DOHH2 (cell line): ENCODE data around the gene SMC3.
"Not testable (repeated sequence)": the region's sequence is repeated elsewhere in the genome, so short reads cannot be mapped to it uniquely, and the experiment has no call there.

ENCODE experiments used
- H3F3A ChIP-seq: fragments of 200-600 bp; sonication (generic), shearing (Covaris generic); 2 replicates; pipeline ENCODE4 v1.6.0; 2016; ENCODE audit warnings: antibody characterized with exemption, mild to moderate bottlenecking; ENCODE audit not compliant: control insufficient read depth, insufficient read depth
- H3K27ac ChIP-seq: fragments of 200-600 bp; sonication (generic); 2 replicates; pipeline ENCODE4 v1.5.1; 2014; ENCODE audit warnings: low read depth, mild to moderate bottlenecking, low read length, moderate library complexity
- H3K27me3 ChIP-seq: fragments of 200-600 bp; sonication (generic); 2 replicates; pipeline ENCODE4 v1.6.1; 2014; ENCODE audit warnings: mild to moderate bottlenecking, low read length, mixed read lengths; ENCODE audit not compliant: control insufficient read depth
- H3K36me3 ChIP-seq: fragments of 200-600 bp; sonication (generic); 2 replicates; pipeline ENCODE4 v1.6.1; 2014; ENCODE audit warnings: mild to moderate bottlenecking, low read length, moderate library complexity, mixed read lengths; ENCODE audit not compliant: control insufficient read depth
- H3K4me1 ChIP-seq: fragments of 200-600 bp; sonication (generic); 2 replicates; pipeline ENCODE4 v1.6.1; 2014; ENCODE audit warnings: mild to moderate bottlenecking, low read length, mixed read lengths; ENCODE audit not compliant: control insufficient read depth
- H3K4me2 ChIP-seq: fragments of 200-600 bp; sonication (generic); 2 replicates; pipeline ENCODE4 v1.6.0; 2014; ENCODE audit warnings: mild to moderate bottlenecking, low read length, moderate library complexity
- H3K4me3 ChIP-seq: fragments of 200-600 bp; sonication (generic); 2 replicates; pipeline ENCODE4 v1.5.1; 2014; ENCODE audit warnings: mild to moderate bottlenecking, low read length, mixed read lengths
- H3K79me2 ChIP-seq: fragments of 200-600 bp; sonication (generic); 2 replicates; pipeline ENCODE4 v1.6.1; 2014; ENCODE audit warnings: mild to moderate bottlenecking, low read length, mixed read lengths; ENCODE audit not compliant: control insufficient read depth
- H3K9me2 ChIP-seq: fragments of 200-600 bp; sonication (generic); replicated peaks from 2 replicates; pipeline ENCODE4 v1.6.1; 2014; ENCODE audit warnings: mild to moderate bottlenecking, low read length, mixed read lengths; ENCODE audit not compliant: control insufficient read depth
- H3K9me3 ChIP-seq: fragments of 200-600 bp; sonication (generic); 2 replicates; pipeline ENCODE4 v1.6.1; 2014; ENCODE audit warnings: antibody characterized with exemption, low read length, mixed read lengths; ENCODE audit not compliant: control insufficient read depth, insufficient read depth
- H4K20me1 ChIP-seq: fragments of 200-600 bp; sonication (generic); 2 replicates; pipeline ENCODE4 v1.6.0; 2014; ENCODE audit warnings: low read depth, mild to moderate bottlenecking, antibody characterized with exemption, low read length, moderate library complexity; ENCODE audit not compliant: control insufficient read depth, insufficient read depth
- CTCF ChIP-seq: fragments of 200-600 bp; sonication (generic); IDR thresholded peaks from one replicate; pipeline ENCODE4 v1.5.1; 2014; ENCODE audit warnings: antibody characterized with exemption, mild to moderate bottlenecking, low read depth, low read length; ENCODE audit not compliant: poor library complexity, severe bottlenecking
- EZH2phosphoT487 ChIP-seq: fragments of 200-600 bp; sonication (generic); IDR thresholded peaks from 2 replicates; pipeline ENCODE4 v1.6.1; 2017; ENCODE audit warnings: borderline replicate concordance, mild to moderate bottlenecking, antibody characterized with exemption, low read length, moderate library complexity, mixed read lengths

SMC3 gene

GRCh38 chr10:110530131-110530831 is 37.2 kb upstream of the SMC3 start:
- H3K4me3 ChIP-seq, result no peak overlapping the region
- no peaks in the 10 kb centered on the region for H3K36me3 ChIP-seq
- no peaks in the 10 kb centered on the region for H3K79me2 ChIP-seq
- H3K9me2 ChIP-seq, result no peaks in the 10 kb centered on the region
- H3F3A ChIP-seq, result no peaks in the 10 kb centered on the region
- no peak for TF ChIP-seq CTCF
- TF ChIP-seq EZH2phosphoT487, result no peak
- no peak overlapping the region for H3K27ac ChIP-seq
- peaks cover 19% of the 10 kb centered on the region for H3K4me1 ChIP-seq
- H4K20me1 ChIP-seq, result no peaks in the 10 kb centered on the region
- H3K27me3 ChIP-seq, result peaks cover 12% of the 10 kb centered on the region
- no peaks in the 10 kb centered on the region for H3K9me3 ChIP-seq
- no peak overlapping the region for H3K4me2 ChIP-seq

- H3K4me1 ChIP-seq, result peaks cover 30% of the 10 kb centered on the region
- H3F3A ChIP-seq, result no peaks in the 10 kb centered on the region
- peaks cover 8% of the 10 kb centered on the region; the same call in 1 of the 2 replicates for H3K27me3 ChIP-seq
- no peaks in the 10 kb centered on the region for H3K9me3 ChIP-seq
- no peaks in the 10 kb centered on the region for H4K20me1 ChIP-seq
- no peaks in the 10 kb centered on the region for H3K9me2 ChIP-seq
- no peak overlapping the region for H3K4me2 ChIP-seq
- no peak overlapping the region for H3K27ac ChIP-seq
- TF ChIP-seq EZH2phosphoT487, result no peak
- TF ChIP-seq CTCF, result no peak
- H3K36me3 ChIP-seq, result no peaks in the 10 kb centered on the region
- no peaks in the 10 kb centered on the region for H3K79me2 ChIP-seq
- H3K4me3 ChIP-seq, result no peak overlapping the region
Measured at GRCh38 chr10:110531687-110532086, 35.8 kb upstream of the SMC3 start.

- not testable (repeated sequence) for H3K27me3 ChIP-seq, H3K4me3 ChIP-seq, H3F3A ChIP-seq, H3K4me2 ChIP-seq, H3K9me3 ChIP-seq, H3K36me3 ChIP-seq, H4K20me1 ChIP-seq, H3K27ac ChIP-seq, H3K9me2 ChIP-seq, H3K79me2 ChIP-seq
- peaks cover 36% of the 10 kb centered on the region for H3K4me1 ChIP-seq
Measured at GRCh38 chr10:110532628-110533027, 34.9 kb upstream of the SMC3 start.

- Histone ChIP-seq H3K9me3 (no peaks in the 10 kb centered on the region), H3K36me3 (no peaks in the 10 kb centered on the region), H3K4me2 (no peak overlapping the region), H3F3A (peaks cover 2% of the 10 kb centered on the region; the same call in 1 of the 2 replicates), H3K27ac (no peak overlapping the region), H4K20me1 (no peaks in the 10 kb centered on the region), H3K4me1 (peaks cover 36% of the 10 kb centered on the region), H3K9me2 (no peaks in the 10 kb centered on the region), H3K79me2 (no peaks in the 10 kb centered on the region), H3K4me3 (no peak overlapping the region), H3K27me3 (peaks cover 9% of the 10 kb centered on the region)
- TF ChIP-seq EZH2phosphoT487, result no peak
- TF ChIP-seq CTCF, result no peak
Measured at GRCh38 chr10:110533149-110533548, 34.3 kb upstream of the SMC3 start.
